PC-3 (cell line): ENCODE measurements around the gene PRDM8. TPM values are rescaled to one million over a fixed set of nuclear protein-coding genes. Genes with fewer than 3 reads are reported as not detected.

Experiments used
- ATAC-seq: fragments of 200-7000 bp; cut with Tn5 transposase; 2 replicates; pipeline ENCODE4 v1.9.1; 2020; ENCODE audit warnings: mild to moderate bottlenecking, moderate library complexity
- BruUV-seq: library from RNA; stranded (reverse); fragments of 400-500 nt; replicated peaks from 2 replicates; lab custom pipeline; 2021; lab: Mats Ljungman, UMichigan
- CTCF ChIA-PET: fragments of 300-600 bp; sonication (Branson Sonifier 250); formaldehyde crosslinking; loops from one replicate; lab custom pipeline; 2022; ENCODE audit warnings: antibody characterized with exemption; lab: Charles Lee
- POLR2A ChIA-PET: fragments of 300-600 bp; sonication (Branson Sonifier 250); formaldehyde crosslinking; loops from one replicate; lab custom pipeline; 2022; ENCODE audit warnings: antibody characterized with exemption; ENCODE audit not compliant: unreplicated experiment; lab: Charles Lee
- DNase-seq: peaks from one replicate; pipeline ENCODE4 v3.0.0-alpha.2; 2015
- H2AFZ ChIP-seq: fragments of 300-600 bp; sonication (generic); 2 replicates; pipeline ENCODE4 v1.6.0; 2016; ENCODE audit warnings: antibody characterized with exemption, low read length
- H3F3A ChIP-seq: fragments of 300-600 bp; sonication (generic); one replicate; pipeline ENCODE4 v1.6.0; 2017; ENCODE audit warnings: antibody characterized with exemption, low read length, control low read depth, mild to moderate bottlenecking; ENCODE audit not compliant: unreplicated experiment
- H3K27ac ChIP-seq: fragments of 300-600 bp; sonication (generic); 2 replicates; pipeline ENCODE4 v1.5.1; 2016; ENCODE audit warnings: mild to moderate bottlenecking, low read length
- H3K27me3 ChIP-seq: fragments of 300-600 bp; sonication (generic); 2 replicates; pipeline ENCODE4 v1.6.1; 2016; ENCODE audit warnings: low read length, mixed read lengths
- H3K36me3 ChIP-seq: fragments of 300-600 bp; sonication (generic); 2 replicates; pipeline ENCODE4 v1.6.1; 2016; ENCODE audit warnings: low read depth, mixed run types, low read length, mixed read lengths
- H3K4me1 ChIP-seq: fragments of 300-600 bp; sonication (generic); 2 replicates; pipeline ENCODE4 v1.5.1; 2016; ENCODE audit warnings: low read length; ENCODE audit not compliant: insufficient read depth
- H3K4me2 ChIP-seq: fragments of 300-600 bp; sonication (generic); 2 replicates; pipeline ENCODE4 v1.6.0; 2016; ENCODE audit warnings: low read length
- H3K4me3 ChIP-seq: fragments of 300-600 bp; sonication (generic); 2 replicates; pipeline ENCODE4 v1.5.1; 2016; ENCODE audit warnings: mild to moderate bottlenecking, low read length, mixed read lengths
- H3K79me2 ChIP-seq: fragments of 300-600 bp; sonication (generic); 2 replicates; pipeline ENCODE4 v1.6.1; 2017; ENCODE audit warnings: low read length, mixed read lengths
- H3K9ac ChIP-seq: fragments of 300-600 bp; sonication (generic); 2 replicates; pipeline ENCODE4 v1.6.0; 2016; ENCODE audit warnings: mild to moderate bottlenecking, low read length
- H3K9me2 ChIP-seq: fragments of 300-600 bp; sonication (generic); replicated peaks from 2 replicates; pipeline ENCODE4 v1.6.1; 2016; ENCODE audit warnings: mixed run types, low read length, mixed read lengths
- H3K9me3 ChIP-seq: fragments of 300-600 bp; sonication (generic); 2 replicates; pipeline ENCODE4 v1.6.1; 2016; ENCODE audit warnings: low read length, mixed read lengths
- H4K20me1 ChIP-seq: fragments of 300-600 bp; sonication (generic); 2 replicates; pipeline ENCODE4 v1.6.1; 2016; ENCODE audit warnings: low read length, mixed read lengths
- EZH2 ChIP-seq: fragments of 300-600 bp; sonication (generic); IDR thresholded peaks from one replicate; pipeline ENCODE4 v1.6.1; 2017; ENCODE audit warnings: antibody characterized with exemption, mild to moderate bottlenecking, low read length; ENCODE audit not compliant: unreplicated experiment
- EZH2phosphoT487 ChIP-seq: fragments of 300-600 bp; sonication (generic); IDR thresholded peaks from 2 replicates; pipeline ENCODE4 v1.6.1; 2018; ENCODE audit warnings: mild to moderate bottlenecking, antibody characterized with exemption, low read length, borderline replicate concordance
- intact Hi-C: fragments of 100-400 bp; cut with micrococcal nuclease; formaldehyde crosslinking; loops from 2 replicates; pipeline ENCODE4 v1.9.0; 2023
- total RNA-seq: library from RNA; depleted of rRNA; stranded (reverse); fragments of >200 nt; gene quantifications from 2 replicates; pipeline ENCODE4 v1.2.3, GENCODE V29; 2014
- TF ChIP-seq, protein P1 (sequence below): fragments of 300-600 bp; sonication (generic); conservative IDR thresholded peaks from 2 replicates; pipeline ENCODE4 v1.5.1; 2017; ENCODE audit warnings: antibody characterized with exemption, low read depth, mild to moderate bottlenecking, low read length

The PRDM8 gene
- total RNA-seq, 1 experiment from 2014 or later = 8.9 TPM

- H3K27me3 ChIP-seq = no peaks in the 10 kb centered on the region
- no peaks in the 10 kb centered on the region for H3K79me2 ChIP-seq
- peak; percentile 68 for DNase-seq
- no peaks in the 10 kb centered on the region for H4K20me1 ChIP-seq
- no peaks in the 10 kb centered on the region for H3F3A ChIP-seq
- no peaks in the 10 kb centered on the region for H3K9me3 ChIP-seq
- H3K9me2 ChIP-seq = no peaks in the 10 kb centered on the region
- peak; percentile 72 for ATAC-seq
- no peak overlapping the region for H3K4me3 ChIP-seq
- H2AFZ ChIP-seq = no peak overlapping the region
- peak overlapping the region; percentile 24 for H3K4me2 ChIP-seq
- H3K4me1 ChIP-seq = peaks cover 16% of the 10 kb centered on the region
- CTCF ChIA-PET = no interaction called here
- POLR2A ChIA-PET = no interaction called here
- peak overlapping the region; percentile 56 for H3K27ac ChIP-seq
- intact Hi-C loops = no loop called here
- BruUV-seq = no TSS peak
- no peak for TF ChIP-seq EZH2phosphoT487
- no peak for TF ChIP-seq EZH2
- TF ChIP-seq, protein P1, sequence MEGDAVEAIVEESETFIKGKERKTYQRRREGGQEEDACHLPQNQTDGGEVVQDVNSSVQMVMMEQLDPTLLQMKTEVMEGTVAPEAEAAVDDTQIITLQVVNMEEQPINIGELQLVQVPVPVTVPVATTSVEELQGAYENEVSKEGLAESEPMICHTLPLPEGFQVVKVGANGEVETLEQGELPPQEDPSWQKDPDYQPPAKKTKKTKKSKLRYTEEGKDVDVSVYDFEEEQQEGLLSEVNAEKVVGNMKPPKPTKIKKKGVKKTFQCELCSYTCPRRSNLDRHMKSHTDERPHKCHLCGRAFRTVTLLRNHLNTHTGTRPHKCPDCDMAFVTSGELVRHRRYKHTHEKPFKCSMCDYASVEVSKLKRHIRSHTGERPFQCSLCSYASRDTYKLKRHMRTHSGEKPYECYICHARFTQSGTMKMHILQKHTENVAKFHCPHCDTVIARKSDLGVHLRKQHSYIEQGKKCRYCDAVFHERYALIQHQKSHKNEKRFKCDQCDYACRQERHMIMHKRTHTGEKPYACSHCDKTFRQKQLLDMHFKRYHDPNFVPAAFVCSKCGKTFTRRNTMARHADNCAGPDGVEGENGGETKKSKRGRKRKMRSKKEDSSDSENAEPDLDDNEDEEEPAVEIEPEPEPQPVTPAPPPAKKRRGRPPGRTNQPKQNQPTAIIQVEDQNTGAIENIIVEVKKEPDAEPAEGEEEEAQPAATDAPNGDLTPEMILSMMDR = no peak
- H3K9ac ChIP-seq = no peak overlapping the region
- no peaks in the 10 kb centered on the region for H3K36me3 ChIP-seq
Measured at GRCh38 chr4:80192937-80193336, 4.4 kb upstream of the PRDM8 start.

DNA sequence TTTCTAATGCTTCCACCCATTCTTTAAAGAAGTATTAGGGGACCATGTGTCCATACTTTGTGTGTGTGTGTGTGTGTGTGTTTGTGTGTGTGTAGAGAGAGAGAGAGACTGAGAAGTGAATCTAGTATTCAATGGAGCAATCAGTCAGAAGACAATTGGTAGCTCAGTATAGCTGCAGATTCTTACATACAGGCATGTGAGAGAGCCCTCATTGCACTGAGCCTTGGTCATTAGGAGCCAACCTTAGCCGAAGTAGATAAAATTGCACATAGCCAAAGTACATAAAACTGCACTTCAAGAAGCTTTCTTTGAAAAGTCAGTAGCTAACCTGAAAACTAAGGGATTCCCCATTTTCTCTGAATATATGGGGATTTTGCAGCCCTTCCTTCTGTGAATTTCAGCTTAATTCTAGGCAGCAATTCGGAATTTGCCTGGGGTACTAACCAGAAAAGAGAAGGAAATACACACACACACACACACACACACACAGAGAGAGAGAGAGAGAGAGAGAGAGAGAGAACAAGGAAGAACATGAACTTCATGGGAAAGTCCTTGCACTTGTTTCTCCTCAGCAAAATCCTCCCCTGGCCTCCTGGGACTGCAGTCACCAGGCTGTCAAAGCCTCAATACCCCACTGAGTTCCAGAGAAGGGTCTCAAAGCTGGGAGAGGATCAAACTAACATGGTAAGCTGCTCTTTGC, 1.7 kb upstream of the PRDM8 start:
- peaks cover 16% of the 10 kb centered on the region for H3K4me1 ChIP-seq
- no TSS peak for BruUV-seq
- H3K9me2 ChIP-seq = no peaks in the 10 kb centered on the region
- no peaks in the 10 kb centered on the region for H3F3A ChIP-seq
- intact Hi-C loops = no loop called here
- no peaks in the 10 kb centered on the region for H3K79me2 ChIP-seq
- TF ChIP-seq, protein P1 = no peak
- TF ChIP-seq EZH2phosphoT487 (no peak), EZH2 (no peak)
- ChIA-PET POLR2A (no interaction called here), CTCF (no interaction called here)
- no peak overlapping the region for H3K4me3 ChIP-seq
- H3K36me3 ChIP-seq = no peaks in the 10 kb centered on the region
- no peaks in the 10 kb centered on the region for H3K27me3 ChIP-seq
- H4K20me1 ChIP-seq = no peaks in the 10 kb centered on the region
- no peak overlapping the region for H3K9ac ChIP-seq
- H3K27ac ChIP-seq = no peak overlapping the region
- DNase-seq = no peak
- no peak overlapping the region for H3K4me2 ChIP-seq
- H2AFZ ChIP-seq = no peak overlapping the region
- no peak for ATAC-seq
- H3K9me3 ChIP-seq = no peaks in the 10 kb centered on the region

GRCh38 chr4:80196259-80196921, 913 bp upstream of the PRDM8 start:
- intact Hi-C loops = no loop called here
- no peaks in the 10 kb centered on the region for H3K36me3 ChIP-seq
- no peaks in the 10 kb centered on the region for H3K9me2 ChIP-seq
- H3K4me3 ChIP-seq = no peak overlapping the region
- no peak for DNase-seq
- TF ChIP-seq EZH2 (no peak), EZH2phosphoT487 (no peak)
- TF ChIP-seq, protein P1 = no peak
- CTCF ChIA-PET = no interaction called here
- peaks cover 16% of the 10 kb centered on the region for H3K4me1 ChIP-seq
- POLR2A ChIA-PET = no interaction called here
- H3F3A ChIP-seq = no peaks in the 10 kb centered on the region
- BruUV-seq = no TSS peak
- H2AFZ ChIP-seq = no peak overlapping the region
- ATAC-seq = no peak
- no peak overlapping the region for H3K4me2 ChIP-seq
- no peaks in the 10 kb centered on the region for H3K27me3 ChIP-seq
- H3K79me2 ChIP-seq = no peaks in the 10 kb centered on the region
- no peaks in the 10 kb centered on the region for H4K20me1 ChIP-seq
- no peak overlapping the region for H3K27ac ChIP-seq
- no peak overlapping the region for H3K9ac ChIP-seq
- H3K9me3 ChIP-seq = no peaks in the 10 kb centered on the region
